ENCODE data around the gene ST14.

GRCh38 chr11:130129922-130130321 is 29.7 kb upstream of the ST14 start:
- TF ChIP-seq CTCF (IDR thresholded peaks at IDR 0.05 in 8 of 11, conservative IDR thresholded peaks at IDR 0.05 in 3 of 11) (no peak), POLR2A (IDR thresholded peaks at IDR 0.05) (no peak), POLR2AphosphoS5 (IDR thresholded peaks at IDR 0.05) (no peak)
